Kidney capillary endothelial cell (primary cell): ENCODE data around the gene SYCP2.
A peak's percentile ranks its signal among the peaks of the same experiment; 100 is the strongest.
"Not testable (repeated sequence)": the region's sequence is repeated elsewhere in the genome, so short reads cannot be mapped to it uniquely, and the experiment has no call there.

Experiments
- DNase-seq: peaks from one replicate; pipeline ENCODE4 v3.0.0-alpha.2; 2018; ENCODE audit warnings: low spot score

Gene SYCP2, protein sequence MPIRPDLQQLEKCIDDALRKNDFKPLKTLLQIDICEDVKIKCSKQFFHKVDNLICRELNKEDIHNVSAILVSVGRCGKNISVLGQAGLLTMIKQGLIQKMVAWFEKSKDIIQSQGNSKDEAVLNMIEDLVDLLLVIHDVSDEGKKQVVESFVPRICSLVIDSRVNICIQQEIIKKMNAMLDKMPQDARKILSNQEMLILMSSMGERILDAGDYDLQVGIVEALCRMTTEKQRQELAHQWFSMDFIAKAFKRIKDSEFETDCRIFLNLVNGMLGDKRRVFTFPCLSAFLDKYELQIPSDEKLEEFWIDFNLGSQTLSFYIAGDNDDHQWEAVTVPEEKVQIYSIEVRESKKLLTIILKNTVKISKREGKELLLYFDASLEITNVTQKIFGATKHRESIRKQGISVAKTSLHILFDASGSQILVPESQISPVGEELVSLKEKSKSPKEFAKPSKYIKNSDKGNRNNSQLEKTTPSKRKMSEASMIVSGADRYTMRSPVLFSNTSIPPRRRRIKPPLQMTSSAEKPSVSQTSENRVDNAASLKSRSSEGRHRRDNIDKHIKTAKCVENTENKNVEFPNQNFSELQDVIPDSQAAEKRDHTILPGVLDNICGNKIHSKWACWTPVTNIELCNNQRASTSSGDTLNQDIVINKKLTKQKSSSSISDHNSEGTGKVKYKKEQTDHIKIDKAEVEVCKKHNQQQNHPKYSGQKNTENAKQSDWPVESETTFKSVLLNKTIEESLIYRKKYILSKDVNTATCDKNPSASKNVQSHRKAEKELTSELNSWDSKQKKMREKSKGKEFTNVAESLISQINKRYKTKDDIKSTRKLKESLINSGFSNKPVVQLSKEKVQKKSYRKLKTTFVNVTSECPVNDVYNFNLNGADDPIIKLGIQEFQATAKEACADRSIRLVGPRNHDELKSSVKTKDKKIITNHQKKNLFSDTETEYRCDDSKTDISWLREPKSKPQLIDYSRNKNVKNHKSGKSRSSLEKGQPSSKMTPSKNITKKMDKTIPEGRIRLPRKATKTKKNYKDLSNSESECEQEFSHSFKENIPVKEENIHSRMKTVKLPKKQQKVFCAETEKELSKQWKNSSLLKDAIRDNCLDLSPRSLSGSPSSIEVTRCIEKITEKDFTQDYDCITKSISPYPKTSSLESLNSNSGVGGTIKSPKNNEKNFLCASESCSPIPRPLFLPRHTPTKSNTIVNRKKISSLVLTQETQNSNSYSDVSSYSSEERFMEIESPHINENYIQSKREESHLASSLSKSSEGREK (N-terminal part only)

DNA sequence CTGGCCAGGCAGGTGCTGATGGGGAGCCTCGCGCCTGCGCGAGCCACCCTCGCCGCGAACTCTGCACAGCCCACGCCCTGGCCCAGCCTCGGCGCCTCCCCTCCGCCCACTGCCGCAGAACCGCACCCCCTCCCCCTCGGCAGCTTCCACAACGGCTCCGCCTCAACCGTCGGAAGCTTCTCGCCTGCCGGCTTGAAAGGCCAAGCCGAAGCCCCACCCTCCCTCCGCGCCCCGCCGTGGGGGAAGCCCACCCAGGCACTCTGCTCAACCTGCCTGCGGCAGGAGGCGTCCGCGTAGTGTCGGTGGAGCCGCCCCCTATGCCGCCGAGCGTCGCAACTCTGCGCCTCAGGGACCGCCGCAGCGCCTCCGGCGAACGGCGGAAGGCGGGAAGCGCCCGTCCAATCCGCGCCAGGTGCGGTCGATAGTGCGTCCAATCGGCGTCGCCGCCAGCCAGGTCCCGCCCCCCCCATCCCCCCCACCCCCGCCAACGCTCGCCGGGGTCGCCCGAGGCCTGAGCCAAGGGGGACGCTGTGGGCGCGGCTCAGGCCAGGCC, at the start of gene SYCP2:
Gene SYCP2 (minus strand): TSS at position 342 of the 553 bp plus-strand sequence. CDS start 11,224 bp downstream, outside the sequence.
- DNase-seq, result no peak

DNA sequence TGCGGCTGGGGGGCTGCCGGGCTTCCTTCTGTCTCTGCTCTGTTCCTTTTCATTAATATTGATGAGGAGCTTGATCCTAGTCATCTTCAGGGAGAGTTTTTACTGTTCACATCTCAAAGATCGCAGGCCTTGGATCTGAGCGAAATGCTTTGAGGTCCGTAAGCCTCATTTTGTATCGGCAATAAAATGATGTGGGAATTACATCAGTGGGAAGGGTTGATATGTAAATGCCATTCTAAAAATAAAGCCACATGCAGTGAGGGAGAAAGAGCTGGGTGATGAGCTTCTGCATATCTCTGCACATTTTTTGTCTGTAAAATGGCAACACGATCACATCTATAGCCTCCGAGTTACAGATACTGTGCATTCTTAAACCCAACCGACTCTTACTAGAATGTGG, 49.6 kb upstream of the SYCP2 start:
- no peak for DNase-seq

DNA sequence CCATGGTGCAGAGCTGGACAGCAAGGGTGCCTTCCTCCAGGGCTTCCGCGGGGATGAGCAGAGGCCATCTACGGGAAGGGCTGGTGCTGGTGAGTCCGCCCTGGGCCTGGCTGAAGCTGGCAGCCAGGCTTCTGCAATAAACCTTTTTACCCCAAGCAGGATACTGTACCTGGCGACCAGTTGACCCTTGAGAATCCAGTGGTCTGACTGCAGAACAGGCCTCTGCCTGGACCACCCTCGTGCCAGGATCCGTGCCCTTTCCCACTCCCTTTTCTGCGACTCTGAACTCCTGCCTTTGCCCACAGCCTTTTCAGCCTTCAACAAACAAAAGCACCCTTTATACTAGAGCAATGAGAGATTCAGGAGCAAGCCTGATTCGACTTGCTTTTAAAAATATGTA, 43.6 kb upstream of the SYCP2 start:
- no peak for DNase-seq

DNA sequence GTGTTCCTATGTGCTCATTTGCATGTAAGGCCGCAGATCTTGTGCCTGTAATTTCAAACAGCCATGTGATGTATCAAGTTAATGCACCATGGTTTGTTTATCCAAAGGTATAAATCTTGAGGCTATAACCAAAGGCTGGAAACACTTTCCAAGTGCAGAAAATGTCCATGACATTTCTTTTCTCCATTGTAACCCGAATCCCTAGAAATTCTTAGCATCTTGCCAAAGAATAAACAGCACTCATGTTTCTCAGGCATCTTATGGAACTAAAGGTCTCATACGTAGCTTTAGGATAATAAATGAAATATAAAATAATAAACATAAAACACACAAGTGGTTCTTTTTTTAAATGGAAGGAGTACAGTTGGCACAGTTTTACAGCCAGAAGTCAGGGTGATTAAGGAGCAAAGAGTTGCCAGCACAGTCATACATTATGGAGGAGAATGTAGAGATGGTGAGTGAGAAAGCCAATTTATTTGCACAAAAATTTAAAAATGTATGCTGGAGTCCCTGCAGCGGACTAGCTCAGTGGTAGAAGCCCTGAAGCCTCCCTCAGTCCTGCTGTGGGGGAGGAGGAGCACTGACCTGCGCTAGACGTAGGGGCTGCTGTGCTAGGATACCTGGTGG, 42.8 kb upstream of the SYCP2 start:
- DNase-seq, result no peak

DNA sequence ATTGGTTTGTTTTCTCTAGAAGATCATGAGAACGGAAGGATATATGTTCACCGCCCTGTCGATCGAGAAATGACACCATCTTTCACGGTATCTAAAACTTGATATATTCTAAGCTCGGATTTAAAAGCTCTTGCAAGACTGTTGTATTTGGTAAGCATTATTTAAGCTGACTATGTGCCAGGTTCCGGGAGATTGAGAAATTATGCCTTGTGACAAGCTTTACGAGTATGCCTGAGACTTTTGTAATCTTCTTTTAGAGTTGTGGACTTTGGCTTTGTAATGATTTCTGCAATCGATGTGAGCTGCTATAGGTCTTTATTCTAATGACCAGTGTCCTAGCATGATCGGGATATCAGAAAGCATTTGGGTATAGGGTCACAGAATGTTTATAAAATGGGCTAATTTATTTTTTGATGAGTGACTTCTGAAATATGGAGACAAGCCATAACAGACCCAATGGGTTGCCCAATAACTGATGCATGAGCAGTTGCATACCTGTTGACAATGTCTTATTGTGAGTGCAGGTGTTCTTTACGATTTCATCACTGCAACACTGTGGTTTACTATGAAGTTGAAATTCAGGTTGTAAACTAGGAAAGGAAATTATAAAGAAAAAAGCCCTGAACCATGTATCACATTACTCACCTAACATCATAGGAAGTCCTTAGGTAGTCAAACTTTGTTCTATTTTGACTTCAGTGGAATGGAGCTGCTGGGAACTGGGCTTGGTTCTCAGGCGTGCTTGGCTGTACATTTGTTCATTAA, 38.8 kb upstream of the SYCP2 start:
- DNase-seq, result no peak

DNA sequence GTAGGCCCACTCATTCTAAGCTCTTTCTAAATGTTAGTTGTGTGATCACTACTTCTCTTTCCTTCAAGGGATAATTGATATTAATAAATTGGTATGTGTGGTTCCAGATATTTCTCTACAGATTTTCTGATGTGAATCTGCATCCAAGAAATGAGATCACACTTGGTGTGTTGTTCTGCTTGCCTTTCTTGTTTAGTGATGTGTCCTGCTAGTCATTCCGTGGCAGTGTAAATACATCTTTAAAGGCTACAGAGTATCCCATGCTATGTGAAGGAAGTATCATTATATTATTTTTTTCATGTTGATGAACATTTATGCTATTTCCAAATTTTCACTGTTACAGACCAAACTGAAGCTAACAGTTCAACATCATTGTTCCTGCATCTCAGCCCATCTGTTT, 38.0 kb upstream of the SYCP2 start:
- DNase-seq, result no peak

DNA sequence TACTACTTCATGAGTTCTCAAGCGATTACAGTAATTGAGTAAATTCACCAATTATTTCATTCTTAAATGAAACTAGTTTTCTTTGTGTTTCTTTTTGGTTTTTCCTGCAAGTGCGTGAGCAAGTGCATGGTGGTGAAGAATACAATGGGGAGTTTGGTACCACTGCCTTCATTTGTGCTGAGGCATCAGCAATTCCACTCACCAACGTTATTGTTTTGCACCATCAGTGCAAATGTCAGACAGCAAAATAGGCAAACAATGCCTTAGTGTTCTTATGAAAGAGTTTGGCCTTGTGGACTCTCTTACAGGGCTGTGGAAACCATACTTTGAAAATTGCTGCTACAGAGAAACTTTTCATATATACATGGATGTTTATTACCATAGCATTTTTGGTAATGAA, 33.0 kb upstream of the SYCP2 start:
- no peak for DNase-seq

DNA sequence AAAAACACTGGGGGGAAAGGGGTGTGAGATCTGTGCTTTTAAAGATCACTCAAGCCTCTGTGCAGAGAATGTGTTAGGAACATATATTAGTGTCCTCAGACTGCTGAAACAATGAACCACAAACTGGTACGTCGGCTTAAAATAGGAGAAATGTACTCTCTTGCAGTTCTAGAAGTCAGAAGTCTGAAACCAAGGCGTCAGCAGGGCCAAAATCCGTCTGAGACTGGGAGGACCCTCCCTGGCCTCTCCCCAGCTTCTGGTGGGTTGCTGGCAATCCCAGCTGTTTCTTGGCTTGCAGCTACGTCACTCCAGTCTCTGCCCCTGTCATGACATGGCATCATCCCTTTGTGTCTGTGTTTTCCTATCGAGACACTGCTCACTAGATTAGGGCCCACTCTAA, 28.7 kb upstream of the SYCP2 start:
- no peak for DNase-seq

DNA sequence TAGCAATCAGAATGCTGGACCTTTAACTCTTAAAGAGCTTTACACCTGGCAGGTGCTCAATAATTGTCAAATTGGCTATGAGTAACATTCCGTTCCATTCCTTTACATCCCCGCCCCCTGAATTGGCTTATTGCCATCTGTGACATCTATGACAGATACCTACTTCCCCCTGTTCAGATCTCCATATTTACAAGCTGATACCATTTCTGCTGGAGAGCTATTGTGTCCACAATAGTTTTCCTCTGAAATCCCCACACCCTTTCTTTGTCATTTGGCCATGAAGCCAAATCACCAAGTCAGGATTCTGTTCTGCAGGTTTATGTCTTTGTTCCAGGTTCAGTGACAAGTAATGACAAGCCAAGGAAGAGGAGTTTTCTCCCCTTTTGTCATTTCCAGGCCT, 28.0 kb upstream of the SYCP2 start:
- no peak for DNase-seq

DNA sequence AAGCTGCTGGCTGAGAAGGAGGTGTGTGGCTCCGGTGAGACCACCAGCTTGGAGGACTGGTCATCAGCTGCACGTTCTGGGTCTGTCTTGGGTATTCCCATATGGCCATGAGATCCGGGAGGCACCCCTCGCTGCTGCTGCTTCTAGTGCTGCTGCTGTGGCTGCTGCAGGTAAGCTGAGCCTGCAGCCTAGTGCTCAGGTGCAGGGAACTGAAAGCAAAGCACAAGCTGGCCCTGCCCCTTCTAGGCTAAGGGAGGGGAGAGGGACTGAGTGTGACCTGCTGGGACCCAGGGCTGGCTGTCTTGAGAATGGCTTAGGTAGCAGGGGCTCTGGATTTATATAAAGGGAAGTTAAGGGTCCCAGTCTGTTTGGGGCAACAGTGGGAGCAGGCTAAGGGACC, 25.2 kb upstream of the SYCP2 start:
- DNase-seq, result no peak

DNA sequence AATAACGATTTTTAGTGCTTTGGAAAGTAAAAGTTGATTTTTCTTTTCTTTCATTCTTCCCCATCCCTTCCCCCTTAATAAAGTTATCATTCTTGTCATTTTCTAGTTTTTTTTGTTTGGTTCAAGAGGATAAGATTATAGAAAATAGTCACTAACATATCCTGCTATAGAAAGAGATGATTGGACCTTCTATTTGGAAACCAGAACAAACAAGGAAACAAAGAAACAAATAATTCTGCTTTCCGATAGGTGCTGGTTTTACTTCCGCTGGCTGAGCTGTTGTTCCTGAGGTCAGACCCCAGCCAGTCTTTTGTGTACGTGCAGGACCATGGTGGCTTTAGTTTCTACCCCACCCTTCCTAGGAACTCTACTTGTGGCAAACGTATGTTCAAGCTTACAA, 24.7 kb upstream of the SYCP2 start, which contains the start of gene CDH26:
Gene CDH26 (plus strand): TSS at position 301 of the 400 bp plus-strand sequence. CDS start 304 bp downstream, outside the sequence.
- no peak for DNase-seq

DNA sequence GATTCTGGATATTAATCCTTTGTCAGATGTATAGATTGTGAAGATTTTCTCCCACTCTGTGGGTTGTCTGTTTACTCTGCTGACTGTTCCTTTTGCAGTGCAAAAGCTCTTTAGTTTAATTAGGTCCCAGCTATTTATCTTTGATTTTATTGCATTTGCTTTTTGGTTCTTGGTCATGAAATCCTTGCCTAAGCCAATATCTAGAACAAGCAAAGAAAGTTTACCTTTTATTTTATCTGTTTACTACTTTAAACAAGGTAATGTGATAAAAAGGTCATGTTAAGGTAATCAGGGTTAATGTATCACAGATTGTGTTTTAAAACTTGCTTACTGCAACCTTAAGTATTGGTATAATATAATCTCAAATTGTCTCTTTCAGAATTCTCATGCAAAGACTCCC, 24.1 kb upstream of the SYCP2 start:
- not testable (repeated sequence) for DNase-seq

DNA sequence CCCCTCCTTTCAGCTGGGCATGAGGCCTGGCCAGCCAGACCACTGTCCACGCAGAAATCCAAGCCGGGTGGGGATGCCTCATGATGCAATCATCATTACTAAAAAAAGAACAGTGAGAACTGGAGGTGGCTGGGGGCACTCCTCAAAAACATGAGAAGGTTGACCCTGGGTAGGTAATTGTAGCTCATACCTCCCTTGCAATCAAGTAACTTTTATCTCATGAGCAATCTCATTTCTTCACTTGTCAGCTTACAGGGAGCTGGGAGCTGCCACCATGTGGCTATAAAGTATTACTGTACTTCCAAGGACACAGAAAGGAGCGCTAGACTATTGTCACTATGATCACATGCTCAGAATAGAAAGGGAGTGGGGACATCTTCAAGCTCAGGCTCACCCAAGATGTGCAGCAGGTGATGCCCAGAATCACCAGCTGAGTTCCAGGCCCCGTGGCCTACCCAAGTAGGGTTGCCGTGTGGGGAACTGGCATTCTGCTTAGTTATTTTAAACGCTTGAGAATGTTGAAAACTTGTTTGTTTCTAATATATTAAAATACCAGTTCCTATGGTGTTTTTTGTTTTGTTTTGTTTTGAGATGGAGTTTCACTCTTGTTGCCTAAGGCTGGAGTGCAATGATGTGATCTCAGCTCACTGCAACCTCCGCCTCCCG, 21.8 kb upstream of the SYCP2 start:
- peak; percentile 7 for DNase-seq

DNA sequence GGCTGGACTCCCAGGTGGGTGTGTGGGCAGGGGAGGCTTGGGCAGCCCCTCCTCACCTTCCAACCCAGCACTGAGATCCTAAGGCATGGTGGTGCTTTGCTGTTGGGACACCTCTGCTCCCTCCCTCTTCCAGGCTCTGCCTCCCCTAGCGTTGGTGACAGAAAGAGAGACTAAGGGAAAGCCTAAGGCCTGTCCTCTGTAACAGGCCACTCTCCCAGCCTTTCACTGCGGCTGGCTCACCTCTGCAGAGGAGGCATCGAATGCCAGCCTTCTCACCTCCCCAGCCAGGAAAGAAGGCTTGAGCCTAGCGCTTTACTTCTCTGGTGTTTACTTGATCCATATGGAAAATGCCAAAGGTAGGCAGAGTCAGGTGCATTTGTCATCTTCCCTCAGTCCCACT, 21.3 kb upstream of the SYCP2 start:
- no peak for DNase-seq

DNA sequence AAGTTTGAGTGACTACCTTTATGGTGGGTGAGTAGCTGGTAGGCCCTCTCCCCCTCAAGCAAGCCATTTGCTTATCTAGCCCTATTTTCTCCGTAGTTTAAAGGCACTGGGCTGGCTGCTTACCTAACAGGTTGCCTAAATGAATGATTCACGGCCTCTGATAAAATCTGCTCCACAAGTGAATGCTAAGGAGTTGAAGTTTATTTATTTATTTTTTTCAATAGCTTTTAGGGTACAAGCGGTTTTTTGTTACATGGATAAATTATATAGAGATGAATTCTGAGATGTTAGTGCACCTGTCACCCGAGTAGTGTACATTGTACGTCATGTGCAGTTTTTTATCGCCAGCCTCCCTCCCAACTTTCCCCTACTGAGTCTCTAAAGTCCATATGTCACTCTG, 16.5 kb upstream of the SYCP2 start:
- no peak for DNase-seq

DNA sequence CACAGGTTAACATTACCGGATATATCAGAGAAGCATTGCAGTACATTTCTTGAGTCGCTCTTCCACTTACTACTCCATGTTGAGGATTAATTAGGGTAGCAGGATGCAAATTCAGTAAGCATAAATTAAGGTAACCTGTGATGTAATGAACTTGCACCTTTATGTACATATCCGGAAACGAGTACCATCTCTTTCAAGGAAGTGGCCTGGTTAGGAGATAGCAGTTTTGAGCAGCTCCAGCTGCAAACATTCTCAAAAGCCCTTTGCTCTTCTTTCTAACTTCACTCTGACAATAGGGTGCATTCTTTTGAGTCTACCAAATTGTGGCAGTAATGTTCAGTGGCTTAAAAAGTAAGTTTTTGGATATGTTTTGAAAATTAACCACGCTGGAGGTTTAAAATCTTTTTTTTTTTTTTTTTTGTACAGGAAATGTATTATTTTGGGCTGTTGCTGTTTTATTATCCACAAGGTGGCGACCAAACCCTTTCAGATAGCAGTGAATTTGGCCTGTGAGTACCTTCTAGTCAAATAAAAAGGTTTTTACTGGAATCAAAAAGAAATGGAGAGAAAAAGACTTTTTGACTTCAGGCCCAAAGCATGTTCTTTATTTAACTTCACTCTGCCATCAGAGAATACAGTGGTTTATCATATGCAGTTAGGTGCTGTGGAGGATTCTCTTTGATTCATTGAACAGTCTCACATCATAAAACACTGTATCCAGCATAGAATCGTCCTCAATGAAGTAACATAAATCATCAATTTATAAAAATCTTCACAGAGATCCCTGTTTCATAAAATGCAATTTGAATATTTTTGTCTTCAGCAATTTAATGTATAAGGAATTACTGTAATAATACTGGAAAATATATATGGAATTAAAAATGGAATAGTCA, 15.6 kb upstream of the SYCP2 start:
- peak; percentile 32 for DNase-seq

DNA sequence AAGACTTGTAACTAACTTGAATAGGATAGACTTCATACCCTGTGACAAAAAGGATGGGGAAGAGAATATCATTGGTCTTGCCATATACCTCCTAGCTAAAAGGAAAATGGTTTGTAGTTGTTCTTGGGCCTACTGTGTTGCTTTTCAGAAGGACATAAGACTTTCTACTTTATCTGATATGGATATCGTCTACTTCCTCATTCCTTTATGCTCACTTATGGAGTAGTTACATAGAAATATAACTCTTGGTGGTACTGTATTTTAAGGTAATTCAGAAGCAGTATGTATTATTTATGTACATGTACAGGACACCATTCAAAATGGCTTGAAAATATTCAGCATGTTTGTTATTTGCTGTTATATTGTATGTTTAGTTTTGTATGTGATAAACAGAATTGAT, 14.8 kb upstream of the SYCP2 start:
- DNase-seq, result no peak

DNA sequence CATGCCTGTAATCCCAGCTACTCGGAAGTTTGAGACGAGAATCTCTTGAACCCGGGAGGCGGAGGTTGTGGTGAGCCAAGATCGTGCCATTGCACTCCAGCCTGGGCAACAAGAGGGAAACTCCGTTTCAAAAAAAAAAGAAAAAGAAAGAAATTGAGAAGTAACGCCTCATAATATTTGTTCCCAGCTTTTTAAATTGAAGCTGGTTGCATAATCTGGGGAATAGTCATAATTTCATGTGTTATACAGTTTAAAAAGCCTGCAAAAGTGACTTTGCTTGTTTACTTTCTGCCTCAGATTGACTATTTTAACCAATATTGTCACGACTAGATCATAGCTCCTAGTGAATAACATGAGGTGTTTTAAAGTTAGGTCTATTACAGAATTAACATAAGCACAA, 13.9 kb upstream of the SYCP2 start:
- no peak for DNase-seq

DNA sequence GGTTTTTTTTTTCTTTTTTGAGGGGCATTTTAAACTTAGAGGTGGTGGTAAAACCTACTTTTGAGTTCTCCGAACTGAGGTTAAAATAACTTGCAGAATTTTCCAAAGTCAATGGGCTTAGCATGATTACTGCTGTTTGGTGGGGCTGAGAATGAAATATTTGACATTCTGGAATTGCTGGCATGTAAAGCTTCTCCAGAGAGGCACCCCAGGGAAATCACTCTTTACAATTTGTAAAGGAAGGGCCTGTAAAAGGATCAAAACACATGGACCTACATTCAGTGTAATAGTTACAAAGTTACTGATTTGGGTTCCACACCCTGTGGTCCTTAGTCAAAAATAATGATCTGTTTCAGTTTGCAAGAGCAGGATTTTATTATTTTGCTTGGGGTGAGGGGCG, 12.3 kb upstream of the SYCP2 start:
- no peak for DNase-seq
